GM18520 (cell line): ENCODE measurements around the gene KIAA1191.
A peak's percentile ranks its signal among the peaks of the same experiment; 100 is the strongest.
"Not testable (repeated sequence)": the region's sequence is repeated elsewhere in the genome, so short reads cannot be mapped to it uniquely, and the experiment has no call there.

Experiments used
- ATAC-seq: cut with Tn5 transposase; IDR thresholded peaks from one replicate; pipeline ENCODE4 v1.9.1; 2021; ENCODE audit not compliant: unreplicated experiment

KIAA1191 gene

GRCh38 chr5:176361437-176362232, at the start of gene KIAA1191:
Gene KIAA1191 (minus strand): TSS chr5:176361764. CDS start chr5:176359508, 2,256 bp downstream.
- ATAC-seq = peak; percentile 87

- ATAC-seq = no peak
Measured at GRCh38 chr5:176410486-176411180, 49.1 kb upstream of the KIAA1191 start.

GRCh38 chr5:176409765-176410164, 48.2 kb upstream of the KIAA1191 start:
- no peak for ATAC-seq

- ATAC-seq = no peak
Measured at GRCh38 chr5:176408590-176408989, 47.0 kb upstream of the KIAA1191 start.

GRCh38 chr5:176408252-176408573, 46.6 kb upstream of the KIAA1191 start:
- not testable (repeated sequence) for ATAC-seq

GRCh38 chr5:176407456-176408251, 46.1 kb upstream of the KIAA1191 start:
- no peak for ATAC-seq

- no peak for ATAC-seq
Measured at GRCh38 chr5:176406436-176407052, 45.0 kb upstream of the KIAA1191 start.

- ATAC-seq = no peak
Measured at GRCh38 chr5:176405656-176406435, 44.3 kb upstream of the KIAA1191 start.

GRCh38 chr5:176401281-176402205, 40.0 kb upstream of the KIAA1191 start:
- ATAC-seq = no peak

- no peak for ATAC-seq
Measured at GRCh38 chr5:176400382-176401156, 39.0 kb upstream of the KIAA1191 start.

- no peak for ATAC-seq
Measured at GRCh38 chr5:176397736-176398420, 36.3 kb upstream of the KIAA1191 start.

GRCh38 chr5:176396330-176396729, 34.8 kb upstream of the KIAA1191 start:
- ATAC-seq = no peak

- no peak for ATAC-seq
Measured at GRCh38 chr5:176394881-176395675, 33.5 kb upstream of the KIAA1191 start.

- ATAC-seq = no peak
Measured at GRCh38 chr5:176394096-176394495, 32.5 kb upstream of the KIAA1191 start.

- no peak for ATAC-seq
Measured at GRCh38 chr5:176392526-176392925, 31.0 kb upstream of the KIAA1191 start.

- ATAC-seq = no peak
Measured at GRCh38 chr5:176391999-176392398, 30.4 kb upstream of the KIAA1191 start.

GRCh38 chr5:176391479-176391878, 29.9 kb upstream of the KIAA1191 start:
- ATAC-seq = no peak
